Neural progenitor cell (in vitro differentiated cells): Measurements from ENCODE around the gene ABLIM2. TPM values are rescaled to one million over a fixed set of nuclear protein-coding genes. Genes with fewer than 3 reads are reported as not detected.

Source experiments
- DNase-seq: peaks from one replicate; pipeline ENCODE4 v3.0.0-alpha.2; 2016; ENCODE audit warnings: low spot score
- H2AFZ ChIP-seq: fragments of 200-600 bp; sonication (generic); replicated peaks from 2 replicates; pipeline ENCODE4 v1.6.1; 2016; ENCODE audit warnings: antibody characterized with exemption
- H3F3A ChIP-seq: fragments of 200-600 bp; sonication (generic); 2 replicates; pipeline ENCODE4 v1.6.1; 2016; ENCODE audit warnings: antibody characterized with exemption, low read depth
- H3K27ac ChIP-seq: fragments of 200-600 bp; sonication (generic); 2 replicates; pipeline ENCODE4 v1.5.1; 2016; ENCODE audit warnings: mild to moderate bottlenecking
- H3K27me3 ChIP-seq: fragments of 200-600 bp; sonication (generic); 2 replicates; pipeline ENCODE4 v1.6.1; 2016; ENCODE audit warnings: mild to moderate bottlenecking, moderate library complexity
- H3K36me3 ChIP-seq: fragments of 200-600 bp; sonication (generic); 2 replicates; pipeline ENCODE4 v1.5.1; 2016
- H3K4me1 ChIP-seq: fragments of 200-600 bp; sonication (generic); 2 replicates; pipeline ENCODE4 v1.6.1; 2016; ENCODE audit warnings: mixed run types
- H3K4me2 ChIP-seq: fragments of 200-600 bp; sonication (generic); 2 replicates; pipeline ENCODE4 v1.6.1; 2016
- H3K4me3 ChIP-seq: fragments of 200-600 bp; sonication (generic); 2 replicates; pipeline ENCODE4 v1.5.1; 2016
- H3K79me2 ChIP-seq: fragments of 200-600 bp; sonication (generic); 2 replicates; pipeline ENCODE4 v1.6.1; 2016; ENCODE audit warnings: low read depth
- H3K9ac ChIP-seq: fragments of 200-600 bp; sonication (generic); 2 replicates; pipeline ENCODE4 v1.6.1; 2016
- H3K9me3 ChIP-seq: fragments of 200-600 bp; sonication (generic); 2 replicates; pipeline ENCODE4 v1.5.1; 2016; ENCODE audit warnings: low read depth
- H4K20me1 ChIP-seq: fragments of 200-600 bp; sonication (generic); 2 replicates; pipeline ENCODE4 v1.6.1; 2016; ENCODE audit warnings: low read depth
- H3K27ac Mint-ChIP-seq: 3 replicates; pipeline ENCODE4 v1.8.0; 2021; ENCODE audit warnings: mixed read lengths
- H3K27me3 Mint-ChIP-seq: 2 replicates; pipeline ENCODE4 v1.8.0; 2022; ENCODE audit warnings: low read depth, mild to moderate bottlenecking, inconsistent platforms, moderate library complexity, mixed read lengths; ENCODE audit not compliant: insufficient read depth
- H3K36me3 Mint-ChIP-seq: 3 replicates; pipeline ENCODE4 v1.8.0; 2021; ENCODE audit warnings: mixed read lengths
- H3K4me1 Mint-ChIP-seq: 3 replicates; pipeline ENCODE4 v1.8.0; 2021; ENCODE audit warnings: mixed read lengths
- H3K4me3 Mint-ChIP-seq: 3 replicates; pipeline ENCODE4 v1.8.0; 2021; ENCODE audit warnings: mild to moderate bottlenecking, moderate library complexity, mixed read lengths
- H3K9me3 Mint-ChIP-seq: 3 replicates; pipeline ENCODE4 v1.8.0; 2020; ENCODE audit warnings: mixed read lengths
- CTCF ChIP-seq: fragments of 200-600 bp; sonication (generic); IDR thresholded peaks from 2 replicates; pipeline ENCODE4 v1.5.1; 2017; ENCODE audit warnings: antibody characterized with exemption, mild to moderate bottlenecking
- EZH2 ChIP-seq: fragments of 200-600 bp; sonication (generic); IDR thresholded peaks from 2 replicates; pipeline ENCODE4 v1.6.1; 2017; ENCODE audit warnings: antibody characterized with exemption, mild to moderate bottlenecking, moderate library complexity
- EZH2phosphoT487 ChIP-seq: fragments of 200-600 bp; sonication (generic); IDR thresholded peaks from 2 replicates; pipeline ENCODE4 v1.6.1; 2017; ENCODE audit warnings: antibody characterized with exemption
- total RNA-seq: library from RNA; depleted of rRNA; stranded (reverse); fragments of >200 nt; gene quantifications from 2 replicates; pipeline ENCODE4 v1.2.3, GENCODE V29; 2015; ENCODE audit warnings: low replicate concordance

Gene ABLIM2
- total RNA-seq, 1 donor from 2014 or later = 0.24 TPM

DNA sequence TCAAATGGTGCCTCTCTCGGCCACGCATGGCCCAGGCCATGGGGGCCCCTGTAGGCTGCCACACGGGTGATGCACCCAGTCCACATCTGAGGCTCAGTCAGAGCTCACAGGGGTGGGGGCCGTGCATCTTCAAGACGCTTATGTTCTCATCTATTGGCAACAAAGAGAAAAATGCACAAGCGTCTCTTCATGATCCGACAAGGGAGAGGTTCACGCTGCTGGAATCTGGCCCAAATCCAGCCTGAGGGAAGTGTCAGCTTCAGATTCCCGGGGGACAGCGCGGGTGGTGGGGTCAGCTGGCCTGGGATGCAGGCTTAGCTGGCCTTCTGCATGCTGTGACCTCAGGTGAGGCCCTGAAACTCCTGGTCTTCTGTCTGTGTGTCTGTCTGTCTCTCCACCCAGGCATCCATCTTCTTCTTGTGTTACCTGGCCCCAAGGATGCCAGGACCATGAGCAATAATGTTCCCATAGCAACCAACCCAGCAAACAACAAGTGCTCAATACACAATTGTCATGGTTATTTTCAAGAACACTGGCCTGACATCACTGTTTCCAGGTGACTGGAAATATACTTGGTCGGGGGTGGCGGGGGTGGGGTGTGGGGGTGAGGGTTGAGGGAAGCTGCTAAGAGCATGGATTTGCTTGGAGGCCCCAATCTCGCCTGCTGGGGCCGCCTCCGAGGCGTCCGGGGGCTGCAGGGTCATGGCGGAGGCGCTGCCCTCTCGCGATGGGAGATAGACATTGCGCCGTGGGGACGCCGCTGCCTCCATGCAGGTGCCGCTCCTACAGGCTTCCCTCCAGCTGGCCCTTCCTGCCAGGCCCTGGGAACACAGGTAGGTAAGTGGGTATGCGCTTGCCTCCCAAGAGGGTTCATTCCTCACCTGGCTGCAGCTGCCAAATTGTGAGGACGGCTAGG lies 48.3 kb downstream of the ABLIM2 start:
- peaks cover 5% of the 10 kb centered on the region for H3K4me1 ChIP-seq
- Mint-ChIP-seq H3K4me3 (no peak overlapping the region), H3K4me1 (peaks cover 40% of the 10 kb centered on the region), H3K9me3 (no peaks in the 10 kb centered on the region), H3K27ac (peak overlapping the region; percentile 5), H3K27me3 (peaks cover 11% of the 10 kb centered on the region), H3K36me3 (no peaks in the 10 kb centered on the region)
- TF ChIP-seq CTCF (peak; percentile 60), EZH2 (no peak)
- H3K4me3 ChIP-seq = no peak overlapping the region
- H4K20me1 ChIP-seq = no peaks in the 10 kb centered on the region
- no peak overlapping the region for H2AFZ ChIP-seq
- no peaks in the 10 kb centered on the region for H3K79me2 ChIP-seq
- H3K27ac ChIP-seq = no peak overlapping the region
- no peaks in the 10 kb centered on the region for H3F3A ChIP-seq
- peak; percentile 75 for DNase-seq
- H3K9me3 ChIP-seq = no peaks in the 10 kb centered on the region
- H3K27me3 ChIP-seq = no peaks in the 10 kb centered on the region
- H3K9ac ChIP-seq = no peak overlapping the region
- no peaks in the 10 kb centered on the region for H3K36me3 ChIP-seq
- H3K4me2 ChIP-seq = no peak overlapping the region

DNA sequence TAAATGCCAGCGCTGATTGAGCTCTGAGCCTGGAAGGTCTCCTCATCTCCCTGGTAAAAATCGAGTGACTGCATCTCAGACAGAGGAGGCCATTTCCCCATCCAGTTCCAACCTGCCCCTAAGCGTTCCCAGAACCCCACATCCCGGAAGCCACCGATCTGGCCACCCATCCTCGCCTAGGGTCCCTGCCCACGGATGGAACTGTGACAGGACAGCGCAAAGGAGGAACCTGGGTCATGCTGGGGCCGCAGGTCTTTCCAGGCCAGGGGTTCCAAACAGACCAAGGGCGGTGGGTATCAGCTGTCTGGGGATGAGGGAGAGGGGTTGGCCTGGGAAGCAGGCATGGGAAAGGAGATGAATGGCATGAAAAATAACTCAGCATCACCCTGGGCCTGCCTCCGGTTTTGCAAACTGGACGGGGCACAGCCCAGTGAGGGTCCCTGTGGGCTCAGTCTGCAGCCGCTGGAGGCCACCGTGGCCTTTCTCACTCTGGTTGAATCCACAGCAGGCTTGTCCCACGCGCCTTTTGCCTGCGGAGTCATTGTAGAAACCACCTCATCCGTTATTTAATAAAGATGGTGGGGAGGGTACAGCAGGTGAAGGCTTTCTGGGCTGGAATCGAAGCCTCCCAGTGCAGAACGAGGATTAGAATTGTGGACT lies 49.1 kb downstream of the ABLIM2 start:
- peaks cover 15% of the 10 kb centered on the region for H3K27me3 Mint-ChIP-seq
- H3K27ac ChIP-seq = no peak overlapping the region

GRCh38 chr4:8108991-8109390 lies 49.6 kb downstream of the ABLIM2 start:
- Mint-ChIP-seq H3K36me3 (no peaks in the 10 kb centered on the region), H3K4me3 (no peak overlapping the region), H3K27ac (peak overlapping the region; percentile 90), H3K4me1 (peaks cover 48% of the 10 kb centered on the region), H3K9me3 (no peaks in the 10 kb centered on the region), H3K27me3 (peaks cover 15% of the 10 kb centered on the region)
- no peaks in the 10 kb centered on the region for H4K20me1 ChIP-seq
- TF ChIP-seq EZH2phosphoT487 (no peak), EZH2 (no peak), CTCF (no peak)
- H3K36me3 ChIP-seq = no peaks in the 10 kb centered on the region
- H3K79me2 ChIP-seq = no peaks in the 10 kb centered on the region
- H3F3A ChIP-seq = no peaks in the 10 kb centered on the region
- no peak for DNase-seq
- no peak overlapping the region for H3K9ac ChIP-seq
- no peak overlapping the region for H3K27ac ChIP-seq
- H2AFZ ChIP-seq = no peak overlapping the region
- no peak overlapping the region for H3K4me2 ChIP-seq
- peaks cover 15% of the 10 kb centered on the region for H3K4me1 ChIP-seq
- H3K27me3 ChIP-seq = no peaks in the 10 kb centered on the region
- no peak overlapping the region for H3K4me3 ChIP-seq
- H3K9me3 ChIP-seq = no peaks in the 10 kb centered on the region

More for the DNA sequence above, 49.1 kb downstream of the ABLIM2 start:
- H3K9me3 ChIP-seq = no peaks in the 10 kb centered on the region
- no peaks in the 10 kb centered on the region for H3K9me3 Mint-ChIP-seq
- H3K4me1 Mint-ChIP-seq = peaks cover 44% of the 10 kb centered on the region
- no peaks in the 10 kb centered on the region for H4K20me1 ChIP-seq
- H3K79me2 ChIP-seq = no peaks in the 10 kb centered on the region
- H3K4me2 ChIP-seq = no peak overlapping the region
- H3K27me3 ChIP-seq = no peaks in the 10 kb centered on the region
- no peak overlapping the region for H2AFZ ChIP-seq
- no peak overlapping the region for H3K9ac ChIP-seq
- H3K4me3 Mint-ChIP-seq = no peak overlapping the region
- peaks cover 12% of the 10 kb centered on the region for H3K4me1 ChIP-seq
- no peak overlapping the region for H3K4me3 ChIP-seq
- no peak for DNase-seq
- H3K36me3 Mint-ChIP-seq = no peaks in the 10 kb centered on the region
- no peaks in the 10 kb centered on the region for H3F3A ChIP-seq
- no peak for TF ChIP-seq EZH2phosphoT487
- no peak for TF ChIP-seq CTCF
- no peaks in the 10 kb centered on the region for H3K36me3 ChIP-seq
- H3K27ac Mint-ChIP-seq = no peak overlapping the region
